C4-2B (cell line): ENCODE measurements around the gene RNF169.
"Not testable (repeated sequence)": the region's sequence is repeated elsewhere in the genome, so short reads cannot be mapped to it uniquely, and the experiment has no call there.

Source experiments
- CTCF ChIP-seq: fragments of 450-650 bp; conservative IDR thresholded peaks from 2 replicates; pipeline ENCODE4 v1.5.1; 2017; ENCODE audit warnings: mild to moderate bottlenecking
- ZFX ChIP-seq: fragments of 450-650 bp; IDR thresholded peaks from 2 replicates; pipeline ENCODE4 v1.6.1; 2017

GRCh38 chr11:74825596-74825995 is 76.9 kb downstream of the RNF169 start:
- not testable (repeated sequence) for TF ChIP-seq CTCF, ZFX
